ENCODE data around the gene PRRX1. TPM values are rescaled to one million over a fixed set of nuclear protein-coding genes. Genes with fewer than 3 reads are reported as not detected.

The PRRX1 gene
- total RNA-seq, 1 donor from 2014 or later, result 35.8 TPM

DNA sequence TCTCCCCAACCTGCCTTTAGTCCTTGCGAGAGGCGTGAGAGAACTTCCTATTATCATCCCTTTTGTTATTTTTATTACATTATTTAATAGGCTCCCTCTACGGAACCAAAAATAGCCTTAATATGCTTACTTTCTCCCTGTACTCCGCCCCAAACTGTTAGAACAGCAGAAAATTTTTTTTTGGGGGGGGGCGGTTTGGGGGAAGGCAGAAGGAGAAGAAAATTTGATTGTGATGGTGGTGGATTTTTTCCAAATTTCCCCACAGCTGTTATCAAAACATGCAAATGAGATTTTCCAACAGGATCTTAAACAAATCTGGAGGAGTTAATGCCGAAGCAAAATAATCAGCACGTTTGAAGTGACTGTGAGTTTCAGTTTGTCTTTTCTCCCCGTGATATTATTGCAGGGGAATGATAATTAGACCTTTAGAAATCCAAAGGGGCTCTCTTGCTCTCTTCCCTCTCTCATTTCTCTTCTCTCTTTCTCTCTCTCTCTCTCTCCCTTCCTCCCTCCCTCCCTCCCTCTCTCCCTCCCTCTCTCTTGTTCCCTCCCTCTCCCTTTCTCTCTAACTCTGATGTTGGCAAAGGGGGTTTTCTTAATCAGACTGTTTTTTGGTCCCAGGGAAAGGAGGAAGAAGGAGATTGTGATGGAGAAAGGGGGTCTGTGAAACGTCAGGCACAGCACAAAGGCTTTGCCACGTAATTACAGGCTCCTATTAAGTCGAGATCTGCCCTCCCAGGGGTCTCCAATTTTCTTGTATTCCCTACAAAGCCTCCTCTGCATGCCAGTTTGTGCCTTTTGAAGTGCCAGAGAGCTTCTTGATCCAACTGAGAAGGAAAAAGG is 1.1 kb upstream of the PRRX1 start:
- intact Hi-C loops (cut with DNase I), result loop anchor here (10.0 kb wide), 2 partner anchors 128 to 222 kb away; partner anchors contain the start of gene GORAB
- DNase-seq (no peak), ATAC-seq (ENCODE audit: poor library complexity) (peak; percentile 42)

DNA sequence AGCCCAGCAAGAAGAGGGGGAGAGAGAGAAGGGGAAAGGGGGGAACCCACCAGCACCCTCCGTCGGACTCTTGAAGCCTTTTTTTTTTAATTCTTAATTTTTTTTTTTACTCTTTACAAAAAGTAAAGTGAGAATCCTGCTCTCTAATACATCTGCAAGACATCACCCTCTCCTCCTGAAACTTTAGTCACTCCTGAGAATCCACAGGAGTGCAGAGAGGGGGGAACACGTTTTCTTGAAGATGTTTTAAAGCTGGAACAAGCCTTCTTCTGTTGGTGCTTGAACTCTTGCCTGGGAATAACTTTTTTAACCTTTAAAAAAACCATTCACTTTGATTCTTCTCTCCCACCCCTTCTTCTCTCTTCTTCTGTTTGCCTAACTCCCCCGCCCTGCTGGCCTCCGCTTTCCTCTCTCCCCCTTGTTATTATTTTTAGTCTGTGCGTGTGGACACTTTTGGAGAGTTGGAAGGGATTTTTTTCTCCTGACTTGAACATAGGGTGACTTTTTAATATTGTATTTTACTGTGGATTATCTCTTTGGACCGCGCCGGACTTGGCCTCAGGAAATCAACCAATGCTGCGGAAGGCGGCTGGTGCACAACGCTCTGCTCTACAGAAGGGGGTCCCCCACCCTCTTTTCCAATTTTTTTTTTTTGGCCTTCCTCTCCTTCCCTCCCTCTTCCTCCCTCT is 383 bp upstream of the PRRX1 start:
- ATAC-seq (ENCODE audit: poor library complexity) (peak; percentile 23), DNase-seq (no peak)
- intact Hi-C loops (cut with DNase I), result loop anchor here (10.0 kb wide), 2 partner anchors 129 to 221 kb away; partner anchors contain the start of gene GORAB

DNA sequence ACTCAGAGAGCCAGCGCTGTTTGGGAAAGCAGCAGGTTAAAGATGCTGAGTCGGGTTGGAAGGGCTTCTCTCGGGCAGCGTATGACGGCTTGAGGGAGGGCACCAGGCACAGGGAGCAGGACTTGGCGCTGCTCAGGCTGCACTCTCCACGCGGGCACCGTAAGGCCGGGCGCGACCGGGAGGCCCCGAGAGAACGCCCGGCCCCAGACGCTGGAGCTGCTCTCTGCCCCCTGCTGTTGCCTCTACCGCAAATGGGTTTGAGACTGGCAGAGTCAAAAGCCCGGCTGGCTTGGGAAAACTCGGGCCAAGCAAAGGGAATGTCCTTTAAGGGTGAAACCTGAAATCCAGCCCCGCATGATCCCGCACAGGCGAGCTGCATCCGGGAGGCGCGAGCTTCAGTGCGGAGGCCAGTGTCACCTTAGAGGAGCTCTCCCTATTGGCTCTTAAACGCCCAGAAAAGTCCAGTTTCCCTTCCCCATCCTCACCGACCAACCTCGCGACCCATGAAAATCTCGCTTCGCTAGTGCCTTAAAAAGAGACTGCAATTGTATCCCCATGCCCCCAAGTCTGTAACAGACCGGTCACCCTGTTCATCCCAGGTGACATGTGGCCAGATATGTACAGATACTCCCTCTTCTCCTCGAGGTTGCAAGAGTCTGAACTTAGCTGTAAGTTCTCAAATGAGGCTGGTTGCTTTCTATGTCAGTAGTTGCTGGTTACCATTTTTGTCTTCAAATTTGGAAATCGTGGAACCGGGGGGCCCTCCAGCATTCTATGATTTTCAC is 1.1 kb downstream of the PRRX1 start:
- intact Hi-C loops (cut with DNase I), result loop anchor here (10.0 kb wide), 2 partner anchors 130 to 220 kb away; partner anchors contain the start of gene GORAB
- ATAC-seq (ENCODE audit: poor library complexity) (peak; percentile 70), DNase-seq (peak; percentile 66)

DNA sequence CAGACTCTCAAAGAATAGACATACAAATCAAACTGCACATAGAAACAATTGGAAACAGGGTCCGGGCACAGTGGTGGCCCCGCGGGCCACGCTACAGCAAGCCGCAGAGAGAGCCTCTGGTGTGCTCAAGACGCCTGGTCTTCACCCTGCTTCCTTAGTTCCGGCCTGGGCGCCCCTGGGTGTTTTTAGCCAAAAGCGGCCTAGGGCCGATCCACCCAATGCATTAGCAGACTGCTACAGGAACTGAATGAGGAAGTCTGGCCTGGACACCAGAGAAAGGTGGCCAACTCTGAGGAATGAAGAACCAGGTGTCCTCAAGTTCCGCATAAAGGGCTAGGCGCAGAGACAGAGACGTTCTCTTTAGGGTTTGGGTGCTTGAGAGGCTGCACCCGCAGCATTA is 1.7 kb downstream of the PRRX1 start:
- ATAC-seq (ENCODE audit: poor library complexity) (no peak), DNase-seq (peak; percentile 46)
- intact Hi-C loops (cut with DNase I), result loop anchor here (10.0 kb wide), 2 partner anchors 131 to 219 kb away; partner anchors contain the start of gene GORAB

DNA sequence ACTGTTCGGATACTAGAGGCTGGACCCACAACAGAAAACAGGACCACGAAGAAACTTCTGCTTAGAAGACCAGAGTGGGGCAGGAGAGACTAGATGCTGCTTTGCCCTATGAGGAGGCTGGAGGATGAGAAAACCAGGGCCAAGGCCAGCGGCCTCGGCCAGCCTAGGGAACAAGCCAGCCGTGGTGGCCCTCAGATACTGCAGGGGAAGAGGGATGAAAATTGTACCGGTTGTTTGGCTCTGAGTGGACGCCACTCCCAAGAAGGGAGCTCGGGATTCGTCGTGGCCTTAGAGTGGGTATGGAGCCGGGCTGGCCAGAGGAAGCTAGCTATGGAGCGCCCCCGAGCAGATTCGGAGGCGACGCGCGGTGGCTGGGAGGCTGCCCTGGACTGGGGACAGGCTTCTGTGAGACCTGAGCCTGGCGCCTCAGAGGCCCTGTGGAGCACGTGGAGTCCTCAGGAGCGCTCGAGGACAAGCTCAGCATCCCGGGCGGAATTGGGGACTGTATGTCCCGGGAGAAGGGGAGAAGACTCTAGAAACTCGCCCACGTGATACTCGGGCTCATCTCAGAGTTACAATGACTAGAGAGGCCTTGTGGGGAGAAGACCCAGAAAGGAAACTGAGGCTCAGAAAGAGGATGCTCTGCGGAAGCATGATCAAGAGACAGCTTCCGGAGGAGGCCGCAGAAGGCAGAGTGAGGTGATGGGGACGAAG is 2.8 kb downstream of the PRRX1 start:
- DNase-seq (no peak), ATAC-seq (ENCODE audit: poor library complexity) (no peak)
- intact Hi-C loops (cut with DNase I), result loop anchor here (10.0 kb wide), 2 partner anchors 132 to 218 kb away; partner anchors contain the start of gene GORAB

DNA sequence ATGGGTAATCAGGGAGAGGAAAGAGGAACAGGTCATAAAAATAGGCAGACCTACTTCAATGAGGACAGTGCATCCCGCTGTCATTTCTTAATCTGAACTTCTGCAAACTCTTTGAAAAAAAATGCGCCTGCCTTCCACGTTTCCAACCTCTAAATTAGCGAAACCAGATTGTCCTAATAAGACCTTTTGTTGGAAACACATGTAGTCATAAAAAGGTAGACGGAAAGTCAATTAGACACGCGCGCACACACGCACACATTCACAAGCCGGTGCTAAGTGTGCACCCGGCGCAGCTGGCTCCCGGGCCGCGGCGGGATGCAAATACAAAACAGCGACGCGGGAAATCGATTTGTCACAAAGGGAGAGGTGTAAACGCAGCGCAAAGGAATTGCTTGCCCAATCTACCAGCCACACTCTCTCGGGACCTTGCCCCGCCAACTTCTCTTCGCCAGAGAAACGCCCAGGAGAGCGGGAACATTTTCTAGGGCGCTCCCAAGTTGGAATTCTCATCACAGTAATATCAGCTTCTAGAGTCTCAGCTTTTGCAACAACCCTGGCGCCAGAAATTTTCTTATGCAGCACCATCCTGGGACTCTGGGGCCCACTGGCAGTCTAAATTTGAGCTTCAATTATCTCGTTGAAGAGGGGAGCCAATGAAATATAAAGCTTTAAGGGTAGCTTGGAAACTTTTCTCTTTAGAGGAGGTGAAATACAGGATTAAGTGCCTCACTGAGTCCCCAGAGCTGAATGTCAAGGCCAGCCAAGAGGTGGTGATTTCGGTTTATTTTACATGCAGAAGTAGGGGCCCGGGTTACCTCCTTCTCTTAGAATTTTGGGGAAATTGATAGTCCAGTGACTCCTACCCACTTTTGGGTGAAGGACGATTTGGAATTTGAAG is 4.5 kb downstream of the PRRX1 start:
- ATAC-seq (ENCODE audit: poor library complexity) (no peak), DNase-seq (peak; percentile 50)
- intact Hi-C loops (cut with DNase I), result loop anchor here (10.0 kb wide), 2 partner anchors 134 to 216 kb away; partner anchors contain the start of gene GORAB

DNA sequence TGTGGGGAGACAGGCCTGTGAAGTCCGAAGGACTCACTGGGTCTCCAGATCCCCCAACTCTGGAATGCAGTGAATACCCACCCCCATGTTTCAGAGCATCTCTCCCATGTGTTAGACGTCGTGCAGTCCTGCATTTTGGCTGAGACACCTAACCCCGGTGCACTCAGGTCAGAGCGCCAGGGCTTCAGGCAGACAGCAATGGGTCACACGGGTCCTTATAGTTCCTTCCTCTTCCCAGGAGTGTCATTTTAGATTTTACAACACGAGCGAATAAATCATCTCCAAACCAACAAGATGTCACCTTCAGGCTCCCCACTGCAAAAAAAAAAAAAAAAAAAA is 5.1 kb downstream of the PRRX1 start:
- ATAC-seq (ENCODE audit: poor library complexity) (no peak), DNase-seq (no peak)
- intact Hi-C loops (cut with DNase I), result loop anchor here (10.0 kb wide), 2 partner anchors 134 to 216 kb away; partner anchors contain the start of gene GORAB

DNA sequence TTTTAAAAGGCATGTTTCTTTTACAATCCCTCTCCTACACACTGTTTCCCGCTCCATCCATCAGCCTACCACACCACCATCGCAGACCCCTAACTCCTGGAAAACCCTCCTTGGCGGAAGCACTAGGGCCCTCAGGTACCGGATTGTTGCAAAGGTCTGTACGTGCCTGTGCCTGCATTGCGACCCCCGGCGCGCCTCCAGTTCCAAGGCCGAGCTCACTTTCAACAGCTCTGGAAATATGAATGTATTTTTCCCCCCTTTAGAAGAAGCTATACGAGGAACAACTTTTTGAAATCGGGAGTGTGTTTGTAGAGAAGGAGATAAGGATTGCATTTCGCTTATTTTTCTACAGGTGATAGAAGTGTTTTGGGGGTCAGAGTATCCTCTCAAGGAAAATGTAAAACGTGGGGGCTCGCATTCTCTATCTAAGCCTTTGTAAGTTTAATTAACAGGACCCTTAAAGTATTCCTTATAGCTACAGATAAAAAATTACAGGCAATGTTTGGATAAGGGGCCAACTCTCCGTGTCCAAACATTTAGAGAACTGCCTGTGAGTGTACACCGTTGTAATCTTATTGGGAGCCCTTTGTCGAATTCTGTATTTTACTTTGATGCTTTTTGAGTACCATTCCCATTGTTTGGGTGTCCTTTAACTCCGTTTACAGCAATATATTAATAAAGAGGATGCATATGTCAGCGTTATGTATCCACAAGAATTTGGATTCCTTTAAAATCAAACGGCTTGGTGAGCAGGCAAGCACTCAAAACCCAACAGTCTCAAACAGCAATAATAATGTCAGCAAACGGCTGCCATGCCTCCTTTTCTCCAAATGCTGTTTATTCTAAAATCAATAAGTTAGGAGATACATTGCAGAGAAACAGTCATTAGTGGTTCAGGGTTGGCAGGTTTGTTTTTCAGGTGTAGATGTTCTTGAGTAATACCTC is 5.9 kb downstream of the PRRX1 start:
- intact Hi-C loops (cut with DNase I), result loop anchor here (10.0 kb wide), 2 partner anchors 135 to 215 kb away; partner anchors contain the start of gene GORAB
- no peak for DNase-seq

DNA sequence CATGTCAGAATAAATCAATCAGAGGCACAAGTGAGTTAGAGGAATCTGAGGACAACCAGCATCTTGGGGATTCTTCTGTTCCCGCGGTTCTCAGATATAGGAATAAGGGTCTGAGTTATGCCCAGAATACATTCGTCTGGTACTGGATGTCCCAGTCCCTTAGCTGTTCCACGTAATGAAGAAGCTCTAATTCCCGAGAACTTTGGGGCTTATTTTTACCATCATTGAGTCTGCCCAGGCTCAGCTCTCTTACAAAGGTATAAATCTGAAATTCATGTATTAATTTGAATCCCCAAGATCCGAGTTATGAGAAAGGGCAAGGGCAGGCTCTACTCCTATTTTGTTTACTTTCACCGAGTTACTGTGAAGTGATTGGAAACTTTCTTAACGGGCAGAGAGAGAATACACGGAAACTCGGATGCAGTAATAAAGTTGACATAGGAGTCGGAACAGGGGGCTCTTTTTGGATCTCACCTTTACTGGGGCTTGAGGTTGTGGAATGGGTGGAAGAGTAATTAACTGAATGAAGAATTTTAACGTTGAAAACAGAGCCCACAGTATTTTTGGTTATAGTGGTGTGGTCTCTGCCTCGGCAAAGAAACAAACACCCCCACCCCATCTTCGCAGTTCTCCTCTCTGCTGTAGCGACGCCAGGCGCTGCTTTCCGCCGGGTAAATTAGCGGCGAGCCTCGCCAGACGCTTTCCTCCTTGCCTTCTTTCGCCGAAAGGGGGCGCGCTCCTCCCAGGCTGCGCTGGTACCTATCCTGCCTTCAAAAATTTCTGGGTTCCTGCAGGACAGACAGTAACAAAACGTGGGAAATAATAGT is 7.1 kb downstream of the PRRX1 start:
- peak; percentile 60 for ATAC-seq (ENCODE audit: poor library complexity)
- peak; percentile 69 for DNase-seq
- intact Hi-C loops (cut with DNase I), result no loop called here

More for the DNA sequence above, 5.9 kb downstream of the PRRX1 start:
- no peak for ATAC-seq (ENCODE audit: poor library complexity)

DNA sequence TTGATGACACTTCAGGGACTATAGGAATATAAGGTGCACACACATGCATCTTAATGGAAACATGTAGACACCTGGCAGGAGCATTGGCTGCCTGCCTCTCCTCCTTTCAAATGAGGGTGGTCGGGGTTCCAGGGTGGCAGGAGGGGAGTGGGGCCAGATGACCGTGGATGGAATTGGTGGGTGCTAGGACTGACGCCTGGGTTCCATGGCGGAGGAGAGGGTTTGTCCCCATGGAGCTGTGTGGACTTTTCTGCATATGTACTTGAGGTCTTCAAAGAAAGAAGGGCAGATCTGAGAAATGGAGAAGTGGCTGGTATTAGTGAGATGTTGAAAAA is 7.7 kb downstream of the PRRX1 start:
- intact Hi-C loops (cut with DNase I), result no loop called here

DNA sequence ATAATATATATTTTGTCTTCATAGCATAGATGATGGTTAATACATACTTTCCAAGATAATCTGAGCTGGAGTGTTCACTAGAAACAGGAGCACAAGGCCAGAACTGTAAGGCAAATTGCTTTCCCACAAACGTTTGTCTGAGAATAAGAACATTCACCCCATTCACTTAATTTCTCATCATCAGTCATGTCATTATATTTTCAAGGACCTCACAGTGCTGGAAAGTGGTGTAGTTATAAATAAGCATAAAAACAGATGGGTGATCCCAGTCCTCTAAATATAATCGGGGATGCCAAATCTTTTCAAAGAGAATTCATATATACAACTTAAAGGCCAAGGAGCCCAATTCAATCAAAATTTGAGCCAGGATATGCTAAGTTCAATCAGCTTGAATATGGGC is 8.4 kb downstream of the PRRX1 start:
- no peak for DNase-seq
- ATAC-seq (ENCODE audit: poor library complexity), result no peak
- intact Hi-C loops (cut with DNase I), result no loop called here

More for the DNA sequence above, 7.7 kb downstream of the PRRX1 start:
- DNase-seq, result no peak
- ATAC-seq (ENCODE audit: poor library complexity), result no peak

DNA sequence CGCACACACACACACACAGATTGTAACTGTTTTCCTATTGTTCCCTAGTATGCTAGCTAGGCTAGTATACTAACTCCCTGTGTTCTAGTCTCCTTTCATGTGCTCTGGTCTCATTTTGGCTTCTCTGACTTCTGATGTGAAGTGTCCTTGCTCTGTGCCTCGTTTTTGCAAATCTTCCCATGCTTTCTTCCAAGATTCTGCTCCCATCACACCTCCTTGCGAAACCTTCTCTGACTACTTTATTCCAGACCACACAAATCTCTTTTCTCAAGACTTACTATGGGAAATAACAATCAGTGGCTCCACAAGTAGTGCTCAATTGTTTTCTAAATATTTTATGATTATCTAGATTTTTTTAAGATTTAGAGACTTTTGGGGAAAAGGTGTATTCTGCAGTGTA is 10.3 kb downstream of the PRRX1 start:
- DNase-seq (no peak), ATAC-seq (ENCODE audit: poor library complexity) (no peak)
- intact Hi-C loops (cut with DNase I), result no loop called here

DNA sequence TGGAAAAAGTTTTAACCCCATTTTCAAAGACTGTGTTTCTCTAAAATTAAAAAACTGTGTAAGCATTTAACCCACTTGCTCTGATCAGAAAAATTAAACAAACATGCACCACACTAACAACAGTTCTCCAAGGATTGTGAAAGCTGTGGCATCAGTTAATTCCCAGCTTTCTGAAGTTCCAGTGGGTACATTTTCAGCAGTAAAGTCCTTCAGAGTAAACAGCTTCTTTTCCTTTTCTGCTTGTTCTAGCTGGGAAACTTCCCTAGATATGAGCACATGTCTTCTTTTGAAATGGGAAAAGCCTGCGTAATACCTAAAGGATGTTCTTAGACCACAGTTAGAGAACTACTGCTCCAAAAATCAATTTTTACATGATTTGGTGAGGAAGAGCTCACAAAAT is 11.1 kb downstream of the PRRX1 start:
- ATAC-seq (ENCODE audit: poor library complexity) (no peak), DNase-seq (no peak)
- intact Hi-C loops (cut with DNase I), result no loop called here

DNA sequence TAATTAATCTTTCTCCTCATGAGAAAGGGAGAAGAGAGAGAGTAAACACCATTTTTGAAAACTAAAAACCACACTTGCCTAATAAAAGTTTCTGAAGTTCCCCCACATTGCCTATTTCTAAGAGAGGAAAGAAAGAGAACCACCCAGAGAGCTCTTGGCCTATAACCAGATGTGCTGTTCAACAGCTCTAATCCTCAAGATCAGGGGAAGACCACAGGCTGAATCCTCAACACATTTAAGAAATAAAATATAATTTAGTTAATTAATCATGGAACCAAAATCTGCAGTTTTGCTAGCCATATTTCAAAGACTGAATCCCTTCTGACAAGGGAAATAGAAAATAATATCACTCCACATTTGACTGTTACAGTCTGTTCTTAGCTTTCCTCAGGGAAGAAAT is 11.9 kb downstream of the PRRX1 start:
- DNase-seq (no peak), ATAC-seq (ENCODE audit: poor library complexity) (no peak)
- intact Hi-C loops (cut with DNase I), result no loop called here

DNA sequence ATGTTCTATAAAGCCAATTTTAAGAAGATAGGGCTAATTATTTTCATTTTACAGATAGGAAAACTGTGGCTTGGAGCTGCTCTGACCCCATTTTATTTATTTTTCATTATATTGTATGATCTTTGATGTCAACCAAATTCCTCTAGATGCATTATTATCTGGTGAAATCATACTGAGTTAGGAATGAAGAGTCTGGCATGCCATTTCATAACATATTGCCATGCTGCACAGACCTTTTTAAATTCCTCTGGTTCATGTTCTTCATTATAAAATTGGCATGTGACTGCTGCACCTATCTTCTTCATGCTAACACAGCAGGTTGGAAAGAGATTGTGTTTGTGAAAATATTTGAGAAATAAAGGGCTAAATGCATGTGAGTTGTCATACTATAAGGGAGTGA is 12.7 kb downstream of the PRRX1 start:
- DNase-seq, result no peak
- intact Hi-C loops (cut with DNase I), result no loop called here
- no peak for ATAC-seq (ENCODE audit: poor library complexity)
